HepG2 (cell line): Measurements from ENCODE around the gene SRCIN1. TPM values are rescaled to one million over a fixed set of nuclear protein-coding genes. Genes with fewer than 3 reads are reported as not detected.

Experiments
- ATAC-seq: fragments of 200-7000 bp; cut with Tn5 transposase; 3 replicates; pipeline ENCODE4 v1.9.1; 2020; ENCODE audit warnings: mild to moderate bottlenecking, moderate library complexity
- BruUV-seq: library from RNA; stranded (reverse); fragments of 400-500 nt; replicated peaks from 2 replicates; lab custom pipeline; 2021; lab: Mats Ljungman, UMichigan
- CTCF ChIA-PET: fragments of 300-600 bp; formaldehyde crosslinking; extraction: SDS; loops from one replicate; lab custom pipeline; 2021; ENCODE audit warnings: low total read pairs, inconsistent platforms, low intra/inter-chr PET ratio; lab: Yijun Ruan, JAX
- POLR2A ChIA-PET: fragments of 350-600 bp; sonication (Branson Sonifier 250); formaldehyde crosslinking; loops from one replicate; lab custom pipeline; 2020; ENCODE audit warnings: antibody characterized with exemption, inconsistent platforms; lab: Yijun Ruan, JAX
- DNase-seq: peaks from one replicate; pipeline ENCODE4 v3.0.0-alpha.2; 2015; ENCODE audit warnings: low spot score
- FAIRE-seq: peaks from 3 replicates; lab custom pipeline; 2011; peaks lifted over from hg19 to GRCh38; lab: Jason Lieb, UNC
- H2AFZ ChIP-seq: one replicate; pipeline ENCODE4 v1.6.1; 2011; ENCODE audit warnings: low read length, inconsistent platforms
- H3K27ac ChIP-seq: fragments of 300-600 bp; 3 replicates; pipeline ENCODE4 v1.8.0; 2011; ENCODE audit warnings: mixed run types, mild to moderate bottlenecking, mixed read lengths, low read length, inconsistent platforms; ENCODE audit not compliant: insufficient read depth; ENCODE audit errors: extremely low read length
- H3K27me3 ChIP-seq, 2 experiments: fragments of 200-600 bp in 1 of 2; 2 replicates in 1 of 2; 3 replicates in 1 of 2; pipeline versions ENCODE4 v1.6.0 to v1.8.0; 2011; ENCODE audit warnings: low read length in 2 of 2, mild to moderate bottlenecking in 2 of 2, moderate library complexity in 2 of 2, inconsistent platforms in 1 of 2; ENCODE audit not compliant: insufficient read depth in 2 of 2, control insufficient read depth in 1 of 2
- H3K36me3 ChIP-seq, 2 experiments: fragments of 200-600 bp in 1 of 2; replicated peaks in 1 of 2; 2 replicates in 1 of 2; 3 replicates in 1 of 2; pipeline versions ENCODE4 v1.5.1 to v1.8.0; 2011; ENCODE audit warnings: low read length in 2 of 2, inconsistent platforms in 1 of 2; ENCODE audit not compliant: insufficient read depth in 2 of 2, control insufficient read depth in 1 of 2
- H3K4me1 ChIP-seq: 2 replicates; pipeline ENCODE4 v1.5.1; 2012; ENCODE audit warnings: low read length, inconsistent platforms; ENCODE audit not compliant: insufficient read depth
- H3K4me2 ChIP-seq: 2 replicates; pipeline ENCODE4 v1.6.0; 2011; ENCODE audit warnings: low read depth, low read length, inconsistent platforms
- H3K4me3 ChIP-seq, 3 experiments: fragments of 200-600 bp in 1 of 3; sonication (generic), shearing (Covaris generic) in 1 of 3; replicated peaks in 1 of 3; 2 replicates each; pipeline ENCODE4 v1.5.1; 2011 to 2016; ENCODE audit warnings: low read length in 3 of 3, inconsistent platforms in 2 of 3, low read depth in 2 of 3, mild to moderate bottlenecking in 2 of 3, control low read depth in 1 of 3, mixed read lengths in 1 of 3; ENCODE audit not compliant: insufficient read depth in 1 of 3
- H3K79me2 ChIP-seq: one replicate; pipeline ENCODE4 v1.6.1; 2011; ENCODE audit warnings: low read length, inconsistent platforms; ENCODE audit not compliant: insufficient read depth
- H3K9ac ChIP-seq: 2 replicates; pipeline ENCODE4 v1.6.0; 2011; ENCODE audit warnings: mild to moderate bottlenecking, low read depth, low read length, inconsistent platforms; ENCODE audit not compliant: insufficient read depth
- H3K9me3 ChIP-seq: 2 replicates; pipeline ENCODE4 v1.5.1; 2012; ENCODE audit warnings: mild to moderate bottlenecking, low read length
- H4K20me1 ChIP-seq: 2 replicates; pipeline ENCODE4 v1.6.0; 2011; ENCODE audit warnings: inconsistent platforms, mild to moderate bottlenecking, low read length, moderate library complexity; ENCODE audit not compliant: insufficient read depth
- ATF1 ChIP-seq: IDR thresholded peaks from 2 replicates; pipeline ENCODE4 v1.6.1; 2016; ENCODE audit warnings: mild to moderate bottlenecking, control low read depth
- DNMT1 ChIP-seq: sonication (generic); formaldehyde crosslinking; IDR thresholded peaks from 2 replicates; pipeline ENCODE4 v1.5.1; 2020; ENCODE audit warnings: mild to moderate bottlenecking, missing genetic modification reagents
- HOMEZ ChIP-seq: IDR thresholded peaks from 2 replicates; pipeline ENCODE4 v1.6.1; 2016; ENCODE audit warnings: low read depth
- LRRFIP1 ChIP-seq: sonication (generic); formaldehyde crosslinking; conservative IDR thresholded peaks from 2 replicates; pipeline ENCODE4 v1.4.0; 2020; ENCODE audit warnings: missing genetic modification reagents
- MYC ChIP-seq: sonication (generic); formaldehyde crosslinking; IDR thresholded peaks from 2 replicates; pipeline ENCODE4 v1.9.0; 2021; ENCODE audit warnings: missing genetic modification reagents, borderline replicate concordance
- NFKBIZ ChIP-seq: IDR thresholded peaks from 2 replicates; pipeline ENCODE4 v1.6.1; 2018; ENCODE audit warnings: missing genetic modification reagents, missing compliant biosample characterization
- NR2C2 ChIP-seq: sonication (generic); formaldehyde crosslinking; IDR thresholded peaks from 2 replicates; pipeline ENCODE4 v1.4.0; 2020; ENCODE audit warnings: missing genetic modification reagents, mild to moderate bottlenecking, moderate library complexity, borderline replicate concordance
- PCBP1 ChIP-seq: fragments of 200-400 bp; formaldehyde crosslinking; IDR thresholded peaks from 2 replicates; pipeline ENCODE4 v1.6.1; 2017; ENCODE audit warnings: mild to moderate bottlenecking, low read depth, low read length, borderline replicate concordance
- SMAD3 ChIP-seq: sonication (generic); formaldehyde crosslinking; IDR thresholded peaks from 2 replicates; pipeline ENCODE4 v1.4.0; 2020; ENCODE audit warnings: missing genetic modification reagents
- ZBTB43 ChIP-seq: sonication (generic); formaldehyde crosslinking; conservative IDR thresholded peaks from 2 replicates; pipeline ENCODE4 v1.4.0; 2020; ENCODE audit warnings: missing genetic modification reagents
- ZFX ChIP-seq: sonication (generic); formaldehyde crosslinking; IDR thresholded peaks from 2 replicates; pipeline ENCODE4 v1.4.0; 2020; ENCODE audit warnings: mild to moderate bottlenecking, low read depth, missing genetic modification reagents, moderate library complexity
- ZNF343 ChIP-seq: sonication (generic); formaldehyde crosslinking; IDR thresholded peaks from 2 replicates; pipeline ENCODE4 v1.4.0; 2020; ENCODE audit warnings: mild to moderate bottlenecking, missing genetic modification reagents
- ZNF543 ChIP-seq: sonication (generic); formaldehyde crosslinking; IDR thresholded peaks from 2 replicates; pipeline ENCODE4 v1.4.0; 2020; ENCODE audit warnings: mild to moderate bottlenecking, missing genetic modification reagents
- ZNF773 ChIP-seq: sonication (generic); formaldehyde crosslinking; IDR thresholded peaks from 2 replicates; pipeline ENCODE4 v1.4.0; 2020; ENCODE audit warnings: missing genetic modification reagents, borderline replicate concordance
- WGBS: methylation state at CpG from one replicate; pipeline ENCODE4 v1.1.6; 2017; ENCODE audit warnings: low lambda C conversion rate; 5-methylcytosine and 5-hydroxymethylcytosine counted together
- in situ Hi-C: cut with HindIII; loops from 2 replicates; pipeline ENCODE4 v1.10.0; 2017; ENCODE audit warnings: low pct_unique_long_range_greater_than_20kb; ENCODE audit not compliant: extremely low pct_ligation_motif_present
- intact Hi-C: fragments of 100-400 bp; cut with micrococcal nuclease; formaldehyde crosslinking; loops from one replicate; pipeline ENCODE4 v1.10.0; 2022; ENCODE audit not compliant: unreplicated experiment
- polyA plus RNA-seq, 8 experiments: library from polyadenylated mRNA; depleted of rRNA in 3 of 8; stranded (reverse) in 7 of 8; unstranded in 1 of 8; fragments of >200 nt; fragmentation: Illumina TruSeq in 4 of 8; extraction: Trizol in 4 of 8; gene quantifications; 2 replicates each; pipeline versions ENCODE4 v1.2.1 to v1.2.3, GENCODE V29; 2011 to 2016; ENCODE audit warnings: low read depth in 4 of 8, missing spikeins in 1 of 8, mixed read lengths in 1 of 8; ENCODE audit not compliant: insufficient read depth in 1 of 8
- total RNA-seq, 5 experiments: library from RNA; depleted of rRNA; stranded (reverse); fragments of >200 nt; fragmentation: Illumina TruSeq; extraction: Trizol; gene quantifications; 2 replicates each; pipeline ENCODE4 v1.2.3, GENCODE V29; 2016; ENCODE audit warnings: low read depth in 1 of 5

The SRCIN1 gene
- total and polyA plus RNA-seq, 2 of the 13 experiments (the other 11 are each of a cell fraction or from before 2014, with no cell fraction given) = 1.2 to 9.6 TPM

- TF ChIP-seq ZNF773 (CRISPR knock-in tag) = no peak
- peak; percentile 33; the same call in 1 of the 2 replicates for TF ChIP-seq NR2C2 (CRISPR knock-in tag)
These were observed 4.8 kb downstream of the SRCIN1 start (continued) for GRCh38 chr17:38600906-38601305.

- DNase-seq (no peak), FAIRE-seq (no peak), ATAC-seq (no peak)
- ChIA-PET CTCF (interaction anchor here (1.3 kb wide), 1 partner anchor 67 kb away, joined by 4 read pairs; no protein-coding TSS in a partner anchor), POLR2A (interaction anchor here (0.6 to 13.7 kb wide), 6 partner anchors 14 to 63 kb away, joined by 3 to 208 read pairs (median 7); no protein-coding TSS in a partner anchor)
- H3K4me1 ChIP-seq = peaks cover 96% of the 10 kb centered on the region
- peaks cover 18% of the 10 kb centered on the region; the same call in 1 of the 2 replicates for H4K20me1 ChIP-seq
- 0 out of 2 replicates have a peak overlapping the region, but pooled peaks have one; percentile 5 for H3K4me2 ChIP-seq
- intact Hi-C loops (no loop called here), in situ Hi-C loops (no loop called here)
- H3K9ac ChIP-seq = no peak overlapping the region; the same call in 1 of the 2 replicates
- no TSS peak for BruUV-seq
- no peaks in the 10 kb centered on the region for H3K27me3 ChIP-seq
- H3K36me3 ChIP-seq = no peaks in the 10 kb centered on the region
- peaks cover 3% of the 10 kb centered on the region for H3K79me2 ChIP-seq
- H3K9me3 ChIP-seq = no peaks in the 10 kb centered on the region
- H3K4me3 ChIP-seq = no peak overlapping the region
- no peak overlapping the region for H2AFZ ChIP-seq
- WGBS = 43% methylated on average over 4 of the region's 4 CpGs
- H3K27ac ChIP-seq = no peak overlapping the region
- TF ChIP-seq SMAD3 (CRISPR knock-in tag) (no peak), PCBP1 (0 out of 2 replicates have a peak, but pooled peaks have one; percentile 37), ZFX (CRISPR knock-in tag) (peak; percentile 34), ZNF543 (0 out of 2 replicates have a peak, but pooled peaks have one; percentile 8), ZNF343 (CRISPR knock-in tag) (0 out of 2 replicates have a peak, but pooled peaks have one; percentile 63), HOMEZ (CRISPR knock-in tag) (no peak), NFKBIZ (no peak), ZBTB43 (CRISPR knock-in tag) (no peak), LRRFIP1 (CRISPR knock-in tag) (no peak), DNMT1 (CRISPR knock-in tag) (0 out of 2 replicates have a peak, but pooled peaks have one; percentile 46), ATF1 (CRISPR knock-in tag) (no peak), MYC (CRISPR knock-in tag) (0 out of 2 replicates have a peak, but pooled peaks have one; percentile 1)
These were observed 5.3 kb downstream of the SRCIN1 start for GRCh38 chr17:38600416-38600815.
